HCT116 (cell line): ENCODE results near the gene C1S.

ENCODE experiments used
- EGR1 ChIP-seq: IDR thresholded peaks from 2 replicates; pipeline ENCODE4 v1.6.1; 2012; ENCODE audit warnings: low read depth
- EZH2 ChIP-seq: fragments of 200-600 bp; sonication (generic); IDR thresholded peaks from 2 replicates; pipeline ENCODE4 v1.6.1; 2017; ENCODE audit warnings: antibody characterized with exemption, mixed run types
- EZH2phosphoT487 ChIP-seq: fragments of 200-600 bp; IDR thresholded peaks from 2 replicates; pipeline ENCODE4 v1.6.1; 2018; ENCODE audit warnings: antibody characterized with exemption, borderline replicate concordance
- JUND ChIP-seq: IDR thresholded peaks from 2 replicates; pipeline ENCODE4 v1.6.1; 2012
- POLR2A ChIP-seq: IDR thresholded peaks from 2 replicates; pipeline ENCODE4 v1.7.0; 2011; ENCODE audit warnings: borderline replicate concordance; ENCODE audit not compliant: insufficient read depth, insufficient read length; ENCODE audit errors: extremely low read depth
- RAD21 ChIP-seq: IDR thresholded peaks from 2 replicates; pipeline ENCODE4 v1.6.1; 2012; ENCODE audit warnings: low read depth, mild to moderate bottlenecking
- ZNF274 ChIP-seq: fragments of 200-500 bp; sonication (Bioruptor generic); IDR thresholded peaks from 2 replicates; pipeline ENCODE4 v1.6.1; 2014; ENCODE audit warnings: mild to moderate bottlenecking, low read depth, low read length, inconsistent platforms
- TF ChIP-seq, protein P1 (sequence below), 3 experiments: fragments of 200-600 bp in 1 of 3; sonication (generic) in 1 of 3; IDR thresholded peaks in 2 of 3; conservative IDR thresholded peaks in 1 of 3; 2 replicates each; pipeline ENCODE4 v1.5.1; 2012 to 2017; ENCODE audit warnings: low read depth in 2 of 3, low read length in 2 of 3, antibody characterized with exemption in 1 of 3, borderline replicate concordance in 1 of 3, control low read depth in 1 of 3, mild to moderate bottlenecking in 1 of 3, mixed read lengths in 1 of 3, mixed run types in 1 of 3, moderate library complexity in 1 of 3; ENCODE audit not compliant: insufficient read depth in 1 of 3
- TF ChIP-seq, protein P2 (sequence below): IDR thresholded peaks from 2 replicates; pipeline ENCODE4 v1.6.1; 2012
- TF ChIP-seq, protein P3 (sequence below): IDR thresholded peaks from 2 replicates; pipeline ENCODE4 v1.6.1; 2012

DNA sequence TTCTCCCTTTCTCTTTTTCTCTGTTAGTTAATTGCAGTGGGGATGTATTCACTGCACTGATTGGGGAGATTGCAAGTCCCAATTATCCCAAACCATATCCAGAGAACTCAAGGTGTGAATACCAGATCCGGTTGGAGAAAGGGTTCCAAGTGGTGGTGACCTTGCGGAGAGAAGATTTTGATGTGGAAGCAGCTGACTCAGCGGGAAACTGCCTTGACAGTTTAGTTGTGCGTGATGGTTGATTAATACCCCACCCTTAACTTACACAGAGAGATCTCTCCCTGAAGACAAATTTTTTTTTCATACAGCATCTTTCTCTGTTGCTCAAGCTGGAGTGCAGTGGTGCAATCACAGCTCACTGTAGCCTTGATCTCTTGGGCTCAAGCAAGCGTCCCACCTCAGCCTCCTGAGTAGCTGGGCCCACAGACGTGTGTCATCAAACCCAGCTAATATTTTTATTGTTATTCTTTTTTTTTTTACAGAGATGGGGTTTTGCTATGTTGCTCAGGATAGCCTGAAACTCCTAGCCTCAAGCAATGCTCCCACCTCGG is 4.6 kb downstream of the C1S start:
- TF ChIP-seq, protein P1, sequence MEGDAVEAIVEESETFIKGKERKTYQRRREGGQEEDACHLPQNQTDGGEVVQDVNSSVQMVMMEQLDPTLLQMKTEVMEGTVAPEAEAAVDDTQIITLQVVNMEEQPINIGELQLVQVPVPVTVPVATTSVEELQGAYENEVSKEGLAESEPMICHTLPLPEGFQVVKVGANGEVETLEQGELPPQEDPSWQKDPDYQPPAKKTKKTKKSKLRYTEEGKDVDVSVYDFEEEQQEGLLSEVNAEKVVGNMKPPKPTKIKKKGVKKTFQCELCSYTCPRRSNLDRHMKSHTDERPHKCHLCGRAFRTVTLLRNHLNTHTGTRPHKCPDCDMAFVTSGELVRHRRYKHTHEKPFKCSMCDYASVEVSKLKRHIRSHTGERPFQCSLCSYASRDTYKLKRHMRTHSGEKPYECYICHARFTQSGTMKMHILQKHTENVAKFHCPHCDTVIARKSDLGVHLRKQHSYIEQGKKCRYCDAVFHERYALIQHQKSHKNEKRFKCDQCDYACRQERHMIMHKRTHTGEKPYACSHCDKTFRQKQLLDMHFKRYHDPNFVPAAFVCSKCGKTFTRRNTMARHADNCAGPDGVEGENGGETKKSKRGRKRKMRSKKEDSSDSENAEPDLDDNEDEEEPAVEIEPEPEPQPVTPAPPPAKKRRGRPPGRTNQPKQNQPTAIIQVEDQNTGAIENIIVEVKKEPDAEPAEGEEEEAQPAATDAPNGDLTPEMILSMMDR (IDR thresholded peaks at IDR 0.05 in 2 of 3, conservative IDR thresholded peaks at IDR 0.05 in 1 of 3; ENCODE audit: borderline replicate concordance in 1 of 3, insufficient read depth in 1 of 3, low read depth in 2 of 3, low read length in 2 of 3), result no peak
- TF ChIP-seq POLR2A (no peak), ZNF274 (no peak), EZH2 (no peak), RAD21 (no peak), EGR1 (no peak), JUND (no peak), EZH2phosphoT487 (no peak)
- TF ChIP-seq, protein P2, sequence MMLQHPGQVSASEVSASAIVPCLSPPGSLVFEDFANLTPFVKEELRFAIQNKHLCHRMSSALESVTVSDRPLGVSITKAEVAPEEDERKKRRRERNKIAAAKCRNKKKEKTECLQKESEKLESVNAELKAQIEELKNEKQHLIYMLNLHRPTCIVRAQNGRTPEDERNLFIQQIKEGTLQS, result no peak
- TF ChIP-seq, protein P3, sequence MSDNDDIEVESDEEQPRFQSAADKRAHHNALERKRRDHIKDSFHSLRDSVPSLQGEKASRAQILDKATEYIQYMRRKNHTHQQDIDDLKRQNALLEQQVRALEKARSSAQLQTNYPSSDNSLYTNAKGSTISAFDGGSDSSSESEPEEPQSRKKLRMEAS, result no peak
